Mucosa of rectum (tissue), 2 donors: ENCODE results near the gene UBP1.

ENCODE experiments used
- H3K27ac ChIP-seq, 2 donors: one replicate each; pipeline ENCODE4 v1.7.0; 2013; ENCODE audit warnings: inconsistent platforms in 2 of 2, low read depth in 2 of 2, low read length in 2 of 2
- H3K27me3 ChIP-seq, 2 donors: one replicate each; pipeline ENCODE4 v1.7.0; 2013; ENCODE audit warnings: low read length in 2 of 2; ENCODE audit not compliant: control insufficient read depth in 2 of 2, insufficient read depth in 2 of 2
- H3K36me3 ChIP-seq, 2 donors: one replicate each; pipeline ENCODE4 v1.7.0; 2013; ENCODE audit warnings: low read length in 2 of 2; ENCODE audit not compliant: control insufficient read depth in 2 of 2, insufficient read depth in 2 of 2
- H3K4me1 ChIP-seq, 2 donors: one replicate each; pipeline ENCODE4 v1.7.0; 2013; ENCODE audit warnings: low read length in 2 of 2, mild to moderate bottlenecking in 1 of 2; ENCODE audit not compliant: control insufficient read depth in 2 of 2, insufficient read depth in 2 of 2
- H3K4me3 ChIP-seq, 2 donors: one replicate each; pipeline ENCODE4 v1.7.0; 2013; ENCODE audit warnings: low read length in 2 of 2
- H3K9ac ChIP-seq, 2 donors: one replicate each; pipeline ENCODE4 v1.7.0; 2013; ENCODE audit warnings: low read length in 2 of 2, low read depth in 1 of 2, mild to moderate bottlenecking in 1 of 2
- H3K9me3 ChIP-seq, 2 donors: one replicate each; pipeline ENCODE4 v1.7.0; 2013; ENCODE audit warnings: low read length in 2 of 2; ENCODE audit not compliant: control insufficient read depth in 2 of 2
- donor health status: healthy.
- donor health status: Normal muscosa, but diverticular disease.

Gene UBP1

GRCh38 chr3:33377489-33377888 lies 62.7 kb downstream of the UBP1 start:
- H3K9ac ChIP-seq, result no peak overlapping the region
- no peaks in the 10 kb centered on the region for H3K36me3 ChIP-seq
- no peak overlapping the region for H3K4me3 ChIP-seq
- no peak overlapping the region for H3K27ac ChIP-seq
- H3K4me1 ChIP-seq, result no peaks in the 10 kb centered on the region
- no peaks in the 10 kb centered on the region for H3K27me3 ChIP-seq
- no peaks in the 10 kb centered on the region for H3K9me3 ChIP-seq

- H3K4me3 ChIP-seq, result peak overlapping the region in 1 of 2 donors; percentile 10
Observed at GRCh38 chr3:33373082-33373437, 67.1 kb downstream of the UBP1 start.

DNA sequence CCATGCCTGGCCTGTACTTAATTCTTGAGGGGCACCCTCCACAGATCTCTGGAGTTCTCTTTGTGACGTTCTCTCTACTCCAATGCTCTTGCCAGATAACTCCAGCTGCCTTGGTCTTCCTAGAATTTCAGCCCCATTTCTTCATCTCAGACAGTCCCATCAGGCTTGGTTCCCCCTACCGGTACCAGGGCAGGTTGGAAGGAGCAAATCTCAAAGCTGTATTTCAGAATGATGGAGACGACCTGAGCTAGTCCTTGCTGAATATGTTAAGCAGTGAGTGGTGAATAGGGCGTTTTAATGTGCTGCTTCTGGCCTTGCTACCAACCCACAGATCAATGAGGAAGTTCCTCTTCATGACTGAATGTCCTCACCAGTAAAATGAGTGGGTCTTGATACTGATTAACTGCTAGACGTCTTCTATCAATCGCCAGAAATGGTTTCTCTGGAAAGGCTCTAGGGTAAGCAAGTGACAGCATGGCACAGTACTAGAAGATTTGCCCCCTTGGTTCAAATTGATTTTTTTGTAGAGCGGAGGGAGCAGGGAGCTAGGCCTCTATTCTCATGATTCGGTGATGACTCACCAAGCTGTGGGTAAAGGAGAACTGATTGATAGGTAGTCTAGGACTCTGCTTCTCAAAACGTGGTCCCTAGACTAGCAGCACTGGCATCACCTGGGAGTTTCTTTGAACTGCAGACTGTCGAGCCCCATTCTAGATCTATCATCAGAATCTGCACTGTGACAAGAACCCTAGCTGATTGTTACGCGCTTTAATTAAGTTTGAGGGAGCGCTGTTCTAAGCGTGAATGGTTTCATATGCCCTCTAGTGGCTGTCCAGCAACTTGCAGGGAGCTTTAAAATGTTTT lies 67.8 kb downstream of the UBP1 start:
- H3K27ac ChIP-seq, result no peak overlapping the region
- no peaks in the 10 kb centered on the region for H3K4me1 ChIP-seq

More at GRCh38 chr3:33373082-33373437, 67.1 kb downstream of the UBP1 start:
- Histone ChIP-seq H3K36me3 (no peaks in the 10 kb centered on the region), H3K4me1 (no peaks in the 10 kb centered on the region), H3K9ac (no peak overlapping the region), H3K27ac (no peak overlapping the region), H3K9me3 (no peaks in the 10 kb centered on the region), H3K27me3 (no peaks in the 10 kb centered on the region)

DNA sequence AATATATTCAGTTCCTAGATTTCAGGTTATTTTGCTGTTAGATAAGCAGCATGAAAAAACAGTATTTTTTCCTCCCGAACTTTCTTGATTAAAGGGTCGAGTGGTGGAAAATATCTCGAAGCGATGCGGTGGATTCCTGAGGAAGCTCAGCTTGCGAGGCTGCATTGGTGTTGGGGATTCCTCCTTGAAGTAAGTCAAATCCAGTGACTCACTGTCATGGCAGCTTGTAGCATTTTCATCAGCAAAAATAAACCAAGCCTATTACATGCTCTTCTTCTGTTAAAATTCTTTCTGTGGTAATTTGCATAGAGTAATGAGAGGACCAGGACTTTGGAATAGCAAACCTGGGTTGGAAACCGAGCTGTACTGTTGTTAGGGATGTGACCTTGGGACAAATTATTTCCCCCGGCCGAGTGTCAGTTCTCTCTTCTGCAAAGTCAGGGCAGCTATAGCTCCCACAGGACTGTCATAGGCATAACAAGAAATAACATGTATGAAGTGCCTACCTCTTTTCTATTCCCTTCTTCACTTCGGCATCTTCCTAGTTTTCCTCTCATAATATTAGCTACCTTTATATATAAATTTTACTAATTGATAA lies 75.6 kb downstream of the UBP1 start:
- no peak overlapping the region for H3K4me3 ChIP-seq
- H3K9me3 ChIP-seq, result no peaks in the 10 kb centered on the region
- H3K4me1 ChIP-seq, result peaks cover 0 to 7% of the 10 kb centered on the region in 2 donors
- H3K27ac ChIP-seq, result no peak overlapping the region
- no peaks in the 10 kb centered on the region for H3K27me3 ChIP-seq
- H3K9ac ChIP-seq, result no peak overlapping the region
- no peaks in the 10 kb centered on the region for H3K36me3 ChIP-seq

More for the DNA sequence above, 67.8 kb downstream of the UBP1 start:
- Histone ChIP-seq H3K27me3 (no peaks in the 10 kb centered on the region), H3K4me3 (peak overlapping the region in 1 of 2 donors; percentile 10), H3K9ac (no peak overlapping the region), H3K36me3 (no peaks in the 10 kb centered on the region), H3K9me3 (no peaks in the 10 kb centered on the region)

DNA sequence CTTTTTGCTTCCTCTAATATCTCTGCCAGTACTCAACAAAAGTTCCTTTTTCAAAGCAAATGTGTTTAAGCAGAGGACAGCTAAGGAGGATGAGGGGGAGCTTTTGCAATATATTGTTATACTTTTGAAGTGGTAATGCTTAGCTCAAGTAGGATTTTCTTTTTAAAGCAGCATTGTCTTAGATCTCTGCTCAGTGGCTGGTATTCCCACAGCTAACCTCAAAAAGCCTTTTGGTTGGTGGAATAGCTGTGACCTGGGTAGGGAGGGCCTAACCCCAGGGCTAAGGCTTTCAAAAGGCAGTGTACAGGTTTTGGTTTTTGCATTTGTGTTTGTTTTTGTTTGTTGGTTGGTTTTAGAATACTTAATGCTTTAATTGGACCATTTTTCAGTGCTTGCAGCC lies 76.1 kb downstream of the UBP1 start:
- no peaks in the 10 kb centered on the region for H3K27me3 ChIP-seq
- peaks cover 0 to 7% of the 10 kb centered on the region in 2 donors for H3K4me1 ChIP-seq
- no peaks in the 10 kb centered on the region for H3K36me3 ChIP-seq
- H3K9me3 ChIP-seq, result no peaks in the 10 kb centered on the region
- H3K27ac ChIP-seq, result no peak overlapping the region
- no peak overlapping the region for H3K9ac ChIP-seq
- H3K4me3 ChIP-seq, result no peak overlapping the region

- Histone ChIP-seq H3K36me3 (no peaks in the 10 kb centered on the region), H3K4me1 (peaks cover 0 to 7% of the 10 kb centered on the region in 2 donors), H3K27me3 (no peaks in the 10 kb centered on the region), H3K9ac (no peak overlapping the region), H3K27ac (no peak overlapping the region), H3K4me3 (no peak overlapping the region), H3K9me3 (no peaks in the 10 kb centered on the region)
Observed at GRCh38 chr3:33363113-33363800, 76.9 kb downstream of the UBP1 start.

GRCh38 chr3:33360136-33360825 lies 79.9 kb downstream of the UBP1 start:
- H3K4me1 ChIP-seq, result peaks cover 4 to 7% of the 10 kb centered on the region in 2 donors
- no peaks in the 10 kb centered on the region for H3K9me3 ChIP-seq
- H3K27ac ChIP-seq, result no peak overlapping the region
- H3K4me3 ChIP-seq, result no peak overlapping the region
- no peak overlapping the region for H3K9ac ChIP-seq
- no peaks in the 10 kb centered on the region for H3K27me3 ChIP-seq
- no peaks in the 10 kb centered on the region for H3K36me3 ChIP-seq

DNA sequence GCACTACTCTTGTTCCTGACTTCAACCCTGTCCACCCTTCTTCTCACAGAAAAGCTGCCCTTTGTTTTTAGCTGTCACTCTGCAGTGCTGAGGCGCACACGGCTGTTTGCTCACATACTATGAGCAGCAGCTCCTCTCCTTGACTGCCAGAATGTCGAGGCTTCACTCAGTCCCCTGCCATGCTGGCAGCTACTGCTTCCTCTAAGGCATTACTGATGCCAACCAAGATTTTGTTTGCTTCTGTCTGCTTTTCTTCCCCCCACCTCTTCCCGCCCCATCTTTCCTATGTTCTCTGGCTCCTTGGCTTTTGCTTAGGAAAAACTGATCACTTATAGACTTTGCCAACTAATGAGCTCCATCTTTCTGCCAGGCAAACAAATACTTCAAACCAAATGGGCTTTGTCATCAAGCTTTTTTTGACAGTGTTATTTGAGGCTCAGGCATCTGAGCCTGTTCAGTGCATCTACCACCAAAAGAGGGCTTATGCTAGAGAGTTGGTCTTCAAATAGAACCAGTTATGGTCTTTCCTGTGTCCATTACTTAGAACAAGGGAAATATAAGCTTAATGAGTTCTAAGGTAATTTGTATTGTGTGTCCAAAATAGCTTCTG lies 81.9 kb downstream of the UBP1 start:
- H3K27ac ChIP-seq, result no peak overlapping the region
- H3K36me3 ChIP-seq, result no peaks in the 10 kb centered on the region
- no peaks in the 10 kb centered on the region for H3K9me3 ChIP-seq
- no peaks in the 10 kb centered on the region for H3K27me3 ChIP-seq
- H3K4me3 ChIP-seq, result no peak overlapping the region
- peaks cover 4 to 7% of the 10 kb centered on the region in 2 donors for H3K4me1 ChIP-seq
- H3K9ac ChIP-seq, result no peak overlapping the region

DNA sequence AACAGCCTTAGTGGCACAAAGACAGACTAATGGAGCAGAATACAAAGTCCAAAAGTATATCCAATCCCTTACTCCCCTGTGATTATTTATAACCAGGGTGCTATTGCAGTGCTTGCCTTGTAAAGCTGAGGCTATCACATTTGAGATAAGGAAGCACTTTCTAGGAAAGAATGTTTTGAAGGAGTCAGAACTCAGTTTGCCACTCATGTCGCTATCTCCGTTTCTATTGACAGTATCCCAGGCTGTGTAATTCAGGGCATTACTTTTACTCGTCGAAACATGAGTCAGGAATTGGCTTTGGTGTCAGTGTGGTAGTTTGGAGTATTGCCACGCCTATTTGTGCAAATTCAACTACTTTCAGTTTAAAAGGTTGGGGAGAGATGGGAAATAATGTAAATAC lies 84.6 kb downstream of the UBP1 start:
- H3K4me1 ChIP-seq, result peaks cover 4 to 7% of the 10 kb centered on the region in 2 donors
- H3K27me3 ChIP-seq, result no peaks in the 10 kb centered on the region
- no peak overlapping the region for H3K27ac ChIP-seq
- no peaks in the 10 kb centered on the region for H3K36me3 ChIP-seq
- no peaks in the 10 kb centered on the region for H3K9me3 ChIP-seq
- H3K9ac ChIP-seq, result no peak overlapping the region
- peak overlapping the region in 1 of 2 donors; percentile 49 for H3K4me3 ChIP-seq
